HepG2 (cell line): Measurements from ENCODE around the gene ARPC1A. TPM values are rescaled to one million over a fixed set of nuclear protein-coding genes. Genes with fewer than 3 reads are reported as not detected.

ENCODE experiments used
- CCAR2 ChIP-seq: fragments of 200-400 bp; formaldehyde crosslinking; optimal IDR thresholded peaks from 2 replicates; pipeline ENCODE3; 2018; ENCODE audit warnings: low read depth, mild to moderate bottlenecking, low read length, moderate library complexity
- CENPX ChIP-seq: sonication (generic); formaldehyde crosslinking; IDR thresholded peaks from 2 replicates; pipeline ENCODE4 v1.9.0; 2021; ENCODE audit warnings: mild to moderate bottlenecking, missing genetic modification reagents, moderate library complexity
- CHCHD3 ChIP-seq: sonication (generic); formaldehyde crosslinking; IDR thresholded peaks from 2 replicates; pipeline ENCODE4 v1.8.0; 2022; ENCODE audit warnings: mild to moderate bottlenecking, missing genetic modification reagents, moderate library complexity
- FOXP1 ChIP-seq, 2 experiments: fragments of 450-650 bp in 1 of 2; IDR thresholded peaks; 2 replicates each; pipeline ENCODE4 v1.6.1; 2017 to 2018; ENCODE audit warnings: antibody characterized with exemption in 1 of 2
- HOXA5 ChIP-seq: sonication (generic); formaldehyde crosslinking; IDR thresholded peaks from 2 replicates; pipeline ENCODE4 v1.4.0; 2020; ENCODE audit warnings: missing genetic modification reagents
- MTA3 ChIP-seq: sonication (generic); formaldehyde crosslinking; IDR thresholded peaks from 2 replicates; pipeline ENCODE4 v1.4.0; 2020; ENCODE audit warnings: missing genetic modification reagents
- SATB2 ChIP-seq: sonication (generic); formaldehyde crosslinking; IDR thresholded peaks from 2 replicates; pipeline ENCODE4 v1.5.0; 2020; ENCODE audit warnings: missing genetic modification reagents
- SMYD3 ChIP-seq: sonication (generic); formaldehyde crosslinking; IDR thresholded peaks from 2 replicates; pipeline ENCODE4 v1.8.1; 2023; ENCODE audit warnings: mild to moderate bottlenecking, missing genetic modification reagents
- TBP ChIP-seq: sonication (generic); formaldehyde crosslinking; IDR thresholded peaks from 2 replicates; pipeline ENCODE4 v1.5.0; 2020; ENCODE audit warnings: missing genetic modification reagents
- TBX3 ChIP-seq: fragments of 450-650 bp; IDR thresholded peaks from 2 replicates; pipeline ENCODE4 v1.6.1; 2017; ENCODE audit warnings: antibody characterized with exemption, mild to moderate bottlenecking, inconsistent platforms, borderline replicate concordance
- TP53 ChIP-seq: sonication (generic); formaldehyde crosslinking; conservative IDR thresholded peaks from 2 replicates; pipeline ENCODE4 v1.4.0; 2020; ENCODE audit warnings: missing genetic modification reagents
- ZC3H13 ChIP-seq: sonication (generic); formaldehyde crosslinking; IDR thresholded peaks from 2 replicates; pipeline ENCODE4 v1.8.1; 2023; ENCODE audit warnings: mild to moderate bottlenecking, missing genetic modification reagents, moderate library complexity
- ZMYM2 ChIP-seq: sonication (generic); formaldehyde crosslinking; IDR thresholded peaks from 2 replicates; pipeline ENCODE4 v1.8.0; 2022; ENCODE audit warnings: mild to moderate bottlenecking, missing genetic modification reagents
- ZNF143 ChIP-seq: sonication (generic); formaldehyde crosslinking; IDR thresholded peaks from 2 replicates; pipeline ENCODE4 v1.4.0; 2020; ENCODE audit warnings: missing genetic modification reagents
- ZNF362 ChIP-seq: sonication (generic); formaldehyde crosslinking; IDR thresholded peaks from 2 replicates; pipeline ENCODE4 v1.4.0; 2020; ENCODE audit warnings: missing genetic modification reagents, mild to moderate bottlenecking, borderline replicate concordance
- ZNF407 ChIP-seq: sonication (generic); formaldehyde crosslinking; IDR thresholded peaks from one replicate; pipeline ENCODE4 v1.5.1; 2020; ENCODE audit warnings: mild to moderate bottlenecking, missing genetic modification reagents; ENCODE audit errors: not compliant biosample characterization
- ZNF7 ChIP-seq: IDR thresholded peaks from 2 replicates; pipeline ENCODE4 v1.6.1; 2016; ENCODE audit warnings: missing biosample characterization, missing genetic modification reagents
- ZNF75D ChIP-seq: sonication (generic); formaldehyde crosslinking; IDR thresholded peaks from 2 replicates; pipeline ENCODE4 v1.8.1; 2023; ENCODE audit warnings: missing genetic modification reagents, mild to moderate bottlenecking, borderline replicate concordance
- ZSCAN9 ChIP-seq: IDR thresholded peaks from 2 replicates; pipeline ENCODE4 v1.6.1; 2016; ENCODE audit warnings: borderline replicate concordance
- polyA plus RNA-seq, 8 experiments: library from polyadenylated mRNA; depleted of rRNA in 3 of 8; stranded (reverse) in 7 of 8; unstranded in 1 of 8; fragments of >200 nt; fragmentation: Illumina TruSeq in 4 of 8; extraction: Trizol in 4 of 8; gene quantifications; 2 replicates each; pipeline versions ENCODE4 v1.2.1 to v1.2.3, GENCODE V29; 2011 to 2016; ENCODE audit warnings: low read depth in 4 of 8, missing spikeins in 1 of 8, mixed read lengths in 1 of 8; ENCODE audit not compliant: insufficient read depth in 1 of 8
- total RNA-seq, 5 experiments: library from RNA; depleted of rRNA; stranded (reverse); fragments of >200 nt; fragmentation: Illumina TruSeq; extraction: Trizol; gene quantifications; 2 replicates each; pipeline ENCODE4 v1.2.3, GENCODE V29; 2016; ENCODE audit warnings: low read depth in 1 of 5
- TF ChIP-seq, protein P1 (sequence below): sonication (generic); formaldehyde crosslinking; IDR thresholded peaks from 2 replicates; pipeline ENCODE4 v1.8.1; 2023; ENCODE audit warnings: mild to moderate bottlenecking, inconsistent platforms, moderate library complexity, missing genetic modification reagents, borderline replicate concordance

Gene ARPC1A
- total and polyA plus RNA-seq, 2 of the 13 experiments (the other 11 are each of a cell fraction or from before 2014, with no cell fraction given): 44.3 to 88.5 TPM

DNA sequence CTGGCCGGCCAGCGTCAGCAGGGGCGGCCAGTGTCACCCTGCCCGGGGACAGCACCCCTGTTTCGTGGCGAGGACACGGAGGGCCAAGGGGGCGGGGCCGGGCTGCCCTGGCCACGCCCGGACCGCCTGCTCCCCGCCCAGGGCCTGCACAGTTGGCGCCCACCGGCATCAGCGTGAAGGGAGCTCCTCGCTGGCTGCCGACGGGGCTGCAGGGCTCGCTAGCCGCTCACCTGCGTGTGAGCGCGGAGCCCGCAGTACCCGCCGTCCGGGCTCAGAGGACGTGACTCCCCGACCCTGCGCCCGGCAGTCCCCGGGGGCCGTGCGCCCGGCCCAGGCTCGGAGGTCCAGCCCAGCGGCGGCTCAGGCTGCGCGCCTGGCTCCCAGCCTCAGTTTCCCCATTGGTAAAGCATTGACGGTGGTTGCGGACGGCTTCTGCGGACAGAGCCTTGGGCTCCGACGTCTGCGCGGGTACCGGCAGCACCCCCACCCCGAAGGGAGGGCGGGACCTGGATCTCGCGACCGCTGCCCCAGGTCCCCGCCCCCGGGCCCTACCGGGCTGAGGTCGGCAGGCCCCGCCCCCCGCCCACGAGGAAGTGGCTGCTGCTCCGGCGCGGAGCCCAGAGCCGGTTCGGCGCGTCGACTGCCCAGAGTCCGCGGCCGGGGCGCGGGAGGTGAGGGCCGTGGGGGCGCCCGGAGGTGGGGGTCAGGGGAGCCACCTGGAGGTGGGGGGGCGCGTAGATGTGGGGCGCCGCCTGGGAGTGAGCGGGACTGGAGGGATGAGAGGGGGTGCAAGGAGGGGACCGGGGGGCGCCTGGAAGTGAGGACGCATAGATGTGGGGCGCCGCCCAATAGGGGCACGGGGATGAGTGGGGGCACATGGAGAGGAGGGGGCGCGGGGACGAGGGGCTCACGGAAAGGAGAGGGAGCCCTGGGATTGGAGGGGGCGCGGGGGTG lies 48.7 kb downstream of the ARPC1A start, which contains the start of gene ARPC1B (continued):
- TF ChIP-seq ZSCAN9 (CRISPR knock-in tag) (no peak), CHCHD3 (CRISPR knock-in tag) (0 out of 2 replicates have a peak, but pooled peaks have one; percentile 39), CENPX (no peak), ZMYM2 (no peak), ZNF362 (CRISPR knock-in tag) (no peak), ZNF7 (CRISPR knock-in tag) (no peak), HOXA5 (CRISPR knock-in tag) (no peak), ZNF407 (no peak), FOXP1 (IDR thresholded peaks at IDR 0.05) (no peak), FOXP1 (CRISPR knock-in tag; IDR thresholded peaks at IDR 0.05) (no peak), TBX3 (no peak), CCAR2 (no peak), MTA3 (no peak), TBP (CRISPR knock-in tag) (no peak), ZNF75D (CRISPR knock-in tag) (no peak), SMYD3 (CRISPR knock-in tag) (no peak), ZC3H13 (CRISPR knock-in tag) (no peak), SATB2 (CRISPR knock-in tag) (no peak), TP53 (no peak), ZNF143 (CRISPR knock-in tag) (no peak)
- TF ChIP-seq, protein P1, sequence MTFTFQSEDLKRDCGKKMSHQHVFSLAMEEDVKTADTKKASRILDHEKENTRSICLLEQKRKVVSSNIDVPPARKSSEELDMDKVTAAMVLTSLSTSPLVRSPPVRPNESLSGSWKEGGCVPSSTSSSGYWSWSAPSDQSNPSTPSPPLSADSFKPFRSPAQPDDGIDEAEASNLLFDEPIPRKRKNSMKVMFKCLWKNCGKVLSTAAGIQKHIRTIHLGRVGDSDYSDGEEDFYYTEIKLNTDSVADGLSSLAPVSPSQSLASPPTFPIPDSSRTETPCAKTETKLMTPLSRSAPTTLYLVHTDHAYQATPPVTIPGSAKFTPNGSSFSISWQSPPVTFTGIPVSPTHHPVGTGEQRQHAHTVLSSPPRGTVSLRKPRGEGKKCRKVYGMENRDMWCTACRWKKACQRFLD: no peak
